Gastrocnemius medialis (tissue), 4 donors: Measurements from ENCODE around the gene SFMBT2. TPM values are rescaled to one million over a fixed set of nuclear protein-coding genes. Genes with fewer than 3 reads are reported as not detected.

ENCODE experiments used
- ATAC-seq, 2 donors: fragments of 150-250 bp; one replicate each; pipeline ENCODE4 v1.9.1; 2016
- DNase-seq, 2 donors: peaks; one replicate each; pipeline ENCODE4 v3.0.0-alpha.2; 2019
- H3K27ac ChIP-seq, 4 donors: fragments of 200-600 bp; sonication (generic); 1 replicate in 1 of 4; 2 replicates in 3 of 4; pipeline ENCODE4 v1.5.1; 2016 to 2018; ENCODE audit warnings: mild to moderate bottlenecking in 2 of 4, moderate library complexity in 1 of 4
- H3K27me3 ChIP-seq, 3 donors: fragments of 200-600 bp; sonication (generic) in 2 of 3; 1 replicate in 1 of 3; 2 replicates in 2 of 3; pipeline versions ENCODE4 v1.5.1 to v1.6.0; 2016 to 2019; ENCODE audit warnings: mild to moderate bottlenecking in 1 of 3, moderate library complexity in 1 of 3
- H3K36me3 ChIP-seq, 2 donors: fragments of 200-600 bp; sonication (generic) in 1 of 2; one replicate each; pipeline ENCODE4 v1.5.1; 2017 to 2018
- H3K4me1 ChIP-seq, 2 donors: fragments of 200-600 bp; sonication (generic) in 1 of 2; one replicate each; pipeline ENCODE4 v1.5.1; 2016 to 2017; ENCODE audit warnings: mild to moderate bottlenecking in 2 of 2
- H3K4me3 ChIP-seq, 4 donors: fragments of 200-600 bp; sonication (generic) in 3 of 4; 1 replicate in 1 of 4; 2 replicates in 3 of 4; pipeline ENCODE4 v1.5.1; 2016 to 2019; ENCODE audit warnings: mild to moderate bottlenecking in 2 of 4
- H3K9me3 ChIP-seq, 3 donors: fragments of 200-600 bp; sonication (generic) in 2 of 3; 1 replicate in 1 of 3; 2 replicates in 2 of 3; pipeline ENCODE4 v1.5.1; 2016 to 2019
- CTCF ChIP-seq, 5 experiments: fragments of 450-650 bp in 3 of 5; fragments of 200-600 bp in 2 of 5; sonication (generic) in 2 of 5; IDR thresholded peaks in 4 of 5; conservative IDR thresholded peaks in 1 of 5; 1 replicate in 4 of 5; 2 replicates in 1 of 5; pipeline ENCODE4 v1.5.1; 2016 to 2019; ENCODE audit warnings: antibody characterized with exemption in 5 of 5, mild to moderate bottlenecking in 3 of 5, moderate library complexity in 3 of 5
- POLR2A ChIP-seq, 2 donors: fragments of 450-650 bp; IDR thresholded peaks; one replicate each; pipeline ENCODE4 v1.6.1; 2017; ENCODE audit warnings: antibody characterized with exemption in 2 of 2, mild to moderate bottlenecking in 2 of 2, moderate library complexity in 2 of 2
- in situ Hi-C, 4 donors: fragments of 200-750 bp; cut with MboI; loops; one replicate each; pipeline versions ENCODE4 v1.15.0 to v1.8.0; 2017; ENCODE audit warnings: low sequenced_read_pairs in 4 of 4
- intact Hi-C: fragments of 100-400 bp; cut with DNase I; formaldehyde crosslinking; loops from one replicate; pipeline ENCODE4 v1.15.1; 2023; ENCODE audit warnings: low total_unique reads
- total RNA-seq, 4 donors: library from RNA; depleted of rRNA; stranded (reverse); fragments of >200 nt; gene quantifications; one replicate each; pipeline versions ENCODE4 v1.1.0 to v1.2.3, GENCODE V29; 2016

Gene SFMBT2
- total RNA-seq, 4 donors from 2014 or later: 1.1 to 6.9 (median 2.1) TPM

- no peak for TF ChIP-seq POLR2A (IDR thresholded peaks at IDR 0.05)
- TF ChIP-seq CTCF (IDR thresholded peaks at IDR 0.05 in 4 of 5, conservative IDR thresholded peaks at IDR 0.05 in 1 of 5): no peak
- Histone ChIP-seq H3K9me3 (no peaks in the 10 kb centered on the region), H3K27ac (no peak overlapping the region), H3K4me1 (no peaks in the 10 kb centered on the region), H3K36me3 (peaks cover 0 to 20% of the 10 kb centered on the region in 2 donors), H3K27me3 (no peaks in the 10 kb centered on the region), H3K4me3 (no peak overlapping the region)
- in situ Hi-C loops: no loop called here
- ATAC-seq (no peak), DNase-seq (no peak)
- intact Hi-C loops: no loop called here
Observed at GRCh38 chr10:7159928-7160327, 250.9 kb downstream of the SFMBT2 start.

DNA sequence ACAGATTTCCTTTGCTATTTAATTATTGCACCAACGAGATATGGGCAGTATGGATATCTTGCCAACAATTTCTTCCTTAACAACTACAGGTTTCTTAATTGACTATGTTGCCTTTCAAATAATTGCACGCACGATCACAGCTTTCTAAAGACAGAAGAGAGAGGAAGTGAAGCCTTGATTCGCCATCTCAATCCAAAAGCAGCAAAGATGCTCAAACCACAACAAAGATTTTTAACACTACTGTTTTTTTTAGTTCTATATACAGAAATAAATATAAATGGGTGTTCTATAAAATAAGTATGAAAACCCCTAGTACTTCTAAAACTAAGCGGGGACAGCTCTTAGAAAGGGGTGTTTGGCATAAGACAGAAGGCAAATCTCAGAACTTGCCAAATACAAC is 251.3 kb downstream of the SFMBT2 start:
- Histone ChIP-seq H3K9me3 (no peaks in the 10 kb centered on the region), H3K27me3 (no peaks in the 10 kb centered on the region), H3K36me3 (peaks cover 0 to 20% of the 10 kb centered on the region in 2 donors), H3K27ac (no peak overlapping the region), H3K4me3 (no peak overlapping the region), H3K4me1 (no peaks in the 10 kb centered on the region)
- TF ChIP-seq POLR2A (IDR thresholded peaks at IDR 0.05) (no peak), CTCF (IDR thresholded peaks at IDR 0.05 in 4 of 5, conservative IDR thresholded peaks at IDR 0.05 in 1 of 5) (no peak)
- intact Hi-C loops (no loop called here), in situ Hi-C loops (no loop called here)
- DNase-seq: no peak
- no peak for ATAC-seq

- ATAC-seq (no peak), DNase-seq (no peak)
- Histone ChIP-seq H3K4me3 (no peak overlapping the region), H3K4me1 (no peaks in the 10 kb centered on the region), H3K27me3 (no peaks in the 10 kb centered on the region), H3K36me3 (peaks cover 0 to 9% of the 10 kb centered on the region in 2 donors), H3K27ac (no peak overlapping the region), H3K9me3 (no peaks in the 10 kb centered on the region)
- TF ChIP-seq CTCF (IDR thresholded peaks at IDR 0.05 in 4 of 5, conservative IDR thresholded peaks at IDR 0.05 in 1 of 5): no peak
- TF ChIP-seq POLR2A (IDR thresholded peaks at IDR 0.05): no peak
- in situ Hi-C loops: no loop called here
- intact Hi-C loops: no loop called here
Observed at GRCh38 chr10:7157091-7157490, 253.7 kb downstream of the SFMBT2 start.

DNA sequence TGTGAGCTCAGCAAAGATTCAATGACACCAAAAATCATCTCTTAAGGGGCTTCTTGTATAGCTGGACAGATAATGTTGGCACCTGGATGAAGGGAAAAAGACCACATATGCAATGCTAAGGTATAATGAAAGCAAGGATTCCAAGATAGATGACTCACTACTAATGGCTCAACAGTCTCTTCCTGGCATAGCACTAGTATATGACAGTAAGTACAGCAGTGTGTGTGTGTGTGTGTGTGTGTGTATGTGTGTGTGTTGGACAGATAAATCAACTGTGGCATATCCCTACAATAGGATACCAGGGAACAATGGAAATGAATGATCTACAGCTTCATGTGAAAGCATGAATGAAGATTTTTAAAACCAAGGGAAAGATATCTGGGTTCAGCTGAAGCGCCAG is 257.1 kb downstream of the SFMBT2 start:
- Histone ChIP-seq H3K4me1 (no peaks in the 10 kb centered on the region), H3K27ac (no peak overlapping the region), H3K36me3 (no peaks in the 10 kb centered on the region), H3K27me3 (no peaks in the 10 kb centered on the region), H3K4me3 (no peak overlapping the region), H3K9me3 (no peaks in the 10 kb centered on the region)
- in situ Hi-C loops: no loop called here
- TF ChIP-seq POLR2A (IDR thresholded peaks at IDR 0.05): no peak
- intact Hi-C loops: no loop called here
- DNase-seq: no peak
- no peak for ATAC-seq

DNA sequence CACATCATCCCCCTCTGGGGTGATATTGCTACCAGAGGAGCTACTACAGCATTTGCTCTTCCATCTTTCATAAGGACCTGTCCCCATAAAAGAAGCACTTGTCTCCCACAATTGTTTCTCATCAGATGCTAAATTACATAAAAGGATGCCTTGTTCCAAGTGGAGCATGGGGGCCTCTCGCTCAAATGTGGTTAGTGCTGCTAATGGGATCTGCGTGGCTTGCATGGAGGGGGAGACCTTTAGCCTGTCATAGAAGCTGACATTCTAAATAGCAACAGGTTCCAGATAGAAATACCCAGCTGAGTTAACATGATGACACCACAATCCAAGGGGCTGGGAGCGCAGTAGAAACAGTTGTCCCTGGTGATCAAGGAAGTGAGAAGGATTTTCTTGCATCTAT is 257.9 kb downstream of the SFMBT2 start:
- Histone ChIP-seq H3K9me3 (no peaks in the 10 kb centered on the region), H3K4me1 (no peaks in the 10 kb centered on the region), H3K36me3 (no peaks in the 10 kb centered on the region), H3K4me3 (no peak overlapping the region), H3K27me3 (no peaks in the 10 kb centered on the region), H3K27ac (no peak overlapping the region)
- ATAC-seq: no peak
- in situ Hi-C loops: no loop called here
- DNase-seq: no peak
- no peak for TF ChIP-seq POLR2A (IDR thresholded peaks at IDR 0.05)
- intact Hi-C loops: no loop called here

- H3K36me3 ChIP-seq: no peaks in the 10 kb centered on the region
- no peaks in the 10 kb centered on the region for H3K9me3 ChIP-seq
- TF ChIP-seq POLR2A (IDR thresholded peaks at IDR 0.05) (no peak), CTCF (IDR thresholded peaks at IDR 0.05 in 4 of 5, conservative IDR thresholded peaks at IDR 0.05 in 1 of 5) (no peak)
- no peaks in the 10 kb centered on the region for H3K27me3 ChIP-seq
- H3K27ac ChIP-seq: no peak overlapping the region
- H3K4me1 ChIP-seq: no peaks in the 10 kb centered on the region
- in situ Hi-C loops: no loop called here
- intact Hi-C loops: no loop called here
- H3K4me3 ChIP-seq: no peak overlapping the region
- no peak for DNase-seq
- ATAC-seq: no peak
Observed at GRCh38 chr10:7152341-7152740, 258.5 kb downstream of the SFMBT2 start.
